Hematopoietic multipotent progenitor cell (in vitro differentiated cells): ENCODE measurements around the gene ADAR. TPM values are rescaled to one million over a fixed set of nuclear protein-coding genes. Genes with fewer than 3 reads are reported as not detected.

Source experiments
- DNase-seq, 3 donors: peaks; one replicate each; pipeline ENCODE4 v3.0.0-alpha.2; 2011 to 2015; ENCODE audit warnings: low read depth in 2 of 3, low spot score in 2 of 3
- total RNA-seq: library from RNA; depleted of rRNA; stranded (reverse); fragments of >200 nt; gene quantifications from one replicate; pipeline ENCODE4 v1.2.3, GENCODE V29; 2012

ADAR gene
- total RNA-seq, 1 donor, result 118 TPM

- DNase-seq, result peak; percentile 98 to 100 (median 99)
Measured at GRCh38 chr1:154558720-154559465, 49.1 kb downstream of the ADAR start.

DNA sequence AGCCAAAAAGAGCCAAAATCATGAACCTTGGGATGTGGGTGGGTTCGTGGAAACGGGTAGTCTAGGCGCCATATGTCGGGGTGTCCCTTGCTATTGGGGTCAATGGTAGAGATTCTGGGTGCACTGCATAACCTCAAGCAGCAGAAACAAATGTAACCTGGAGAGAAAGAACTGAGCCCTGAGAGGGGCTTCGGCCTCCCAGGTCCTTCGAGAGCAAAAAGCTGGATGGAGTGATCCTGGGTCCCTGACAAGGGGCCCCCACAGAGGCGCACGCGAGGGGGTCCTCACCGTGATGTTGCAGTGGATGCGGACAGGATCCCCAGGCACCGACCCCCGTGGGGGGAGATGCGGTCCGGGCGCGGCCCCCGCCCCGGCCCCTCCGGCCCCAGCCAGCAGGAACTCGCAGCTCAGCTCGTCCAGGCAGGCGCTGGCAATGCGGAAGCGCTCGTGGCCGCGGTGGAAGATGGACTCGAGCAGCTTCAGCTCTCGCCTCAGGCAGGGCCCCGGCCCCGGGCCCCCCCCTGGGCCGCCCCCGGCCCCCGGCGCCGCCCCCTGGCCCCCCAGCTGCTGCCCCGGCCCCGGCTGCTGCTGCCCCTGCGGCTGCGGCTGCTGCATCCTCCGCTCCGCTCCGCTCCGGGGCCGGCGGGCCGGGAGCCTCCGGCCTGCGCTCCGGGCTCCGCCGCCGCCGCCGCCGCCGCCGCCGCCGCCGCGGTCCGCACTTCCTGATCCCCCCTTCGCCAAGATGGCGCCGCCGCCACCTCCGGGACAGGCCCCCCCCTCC lies 49.9 kb downstream of the ADAR start, which contains the start of gene UBE2Q1:
Gene UBE2Q1 (minus strand): TSS at position 724 of the 781 bp plus-strand sequence. CDS start 109 bp downstream, at position 615.
- peak in 2 of 3 donors; percentile 52 to 53 for DNase-seq

GRCh38 chr1:154557248-154557938 lies 50.6 kb downstream of the ADAR start:
- no peak for DNase-seq

DNA sequence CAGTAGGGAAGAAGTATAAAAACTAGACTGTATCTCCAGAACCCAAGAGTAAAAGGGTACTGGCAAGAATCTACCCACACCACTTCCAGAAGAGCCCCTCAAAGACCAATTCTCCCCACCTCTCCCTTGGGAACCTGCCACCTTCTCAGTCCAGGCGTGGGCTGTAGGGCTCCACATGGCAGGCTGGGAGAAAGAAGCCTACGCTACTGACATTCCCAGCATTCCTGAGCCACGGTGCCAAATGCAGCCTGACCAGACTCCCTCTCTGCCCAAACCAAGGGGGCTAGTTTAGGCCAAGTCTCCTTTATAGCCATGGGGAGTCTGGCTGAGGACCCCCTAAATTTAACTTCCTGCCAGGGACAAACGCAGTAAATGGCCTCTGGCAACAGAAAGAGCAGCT lies 51.6 kb downstream of the ADAR start:
- DNase-seq, result no peak

- no peak for DNase-seq
Measured at GRCh38 chr1:154553056-154554030, 54.6 kb downstream of the ADAR start.

GRCh38 chr1:154552036-154552435 lies 56.0 kb downstream of the ADAR start:
- DNase-seq, result no peak

DNA sequence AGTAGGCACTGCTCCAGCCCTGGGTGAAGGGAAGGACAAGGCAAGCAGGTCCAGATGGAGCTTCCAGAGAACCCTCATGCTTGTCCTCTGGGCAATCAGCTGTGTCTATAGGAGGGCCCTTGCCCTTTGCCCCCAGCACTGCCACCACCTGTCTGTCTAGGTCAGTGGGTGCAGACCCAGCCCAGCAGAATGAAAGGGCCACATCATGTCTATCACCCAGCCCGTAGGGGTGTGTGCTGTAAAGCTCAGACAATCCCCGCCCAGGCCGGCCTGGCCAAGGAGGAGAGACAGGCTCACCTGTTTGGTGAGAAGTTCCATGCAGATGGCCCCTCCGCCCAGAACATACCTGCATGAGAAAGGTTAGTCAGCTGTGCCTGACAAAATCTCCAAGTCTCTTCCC lies 56.5 kb downstream of the ADAR start:
- no peak for DNase-seq

DNA sequence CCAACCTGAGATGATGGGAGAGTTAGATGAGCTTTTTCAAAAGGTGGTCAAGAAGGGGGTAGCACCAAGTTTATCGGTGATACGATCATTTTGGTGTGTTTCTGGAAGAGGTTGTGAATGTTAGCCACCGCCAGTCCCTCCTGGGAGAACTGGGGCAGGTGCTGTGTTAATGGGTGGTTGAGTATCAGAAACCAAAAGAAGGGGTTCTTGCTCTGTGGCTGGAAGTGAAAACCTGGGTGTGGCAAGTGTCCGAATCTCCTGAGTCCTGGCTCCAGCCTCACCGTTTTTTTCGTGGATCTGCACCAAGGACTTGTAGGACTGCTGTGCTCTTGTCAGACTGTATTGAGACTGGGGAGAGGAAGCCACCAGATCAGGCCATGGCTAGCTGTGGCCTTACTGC lies 57.3 kb downstream of the ADAR start:
- DNase-seq, result no peak

GRCh38 chr1:154550070-154550469 lies 57.9 kb downstream of the ADAR start:
- no peak for DNase-seq

- no peak for DNase-seq
Measured at GRCh38 chr1:154549202-154549770, 58.7 kb downstream of the ADAR start.

- no peak for DNase-seq
Measured at GRCh38 chr1:154548028-154548427, 60.0 kb downstream of the ADAR start.

- no peak for DNase-seq
Measured at GRCh38 chr1:154547105-154547732, 60.8 kb downstream of the ADAR start.

- DNase-seq, result peak in 2 of 3 donors; percentile 44 to 66
Measured at GRCh38 chr1:154546264-154547063, 61.5 kb downstream of the ADAR start.

- no peak for DNase-seq
Measured at GRCh38 chr1:154541231-154541630, 66.8 kb downstream of the ADAR start.

DNA sequence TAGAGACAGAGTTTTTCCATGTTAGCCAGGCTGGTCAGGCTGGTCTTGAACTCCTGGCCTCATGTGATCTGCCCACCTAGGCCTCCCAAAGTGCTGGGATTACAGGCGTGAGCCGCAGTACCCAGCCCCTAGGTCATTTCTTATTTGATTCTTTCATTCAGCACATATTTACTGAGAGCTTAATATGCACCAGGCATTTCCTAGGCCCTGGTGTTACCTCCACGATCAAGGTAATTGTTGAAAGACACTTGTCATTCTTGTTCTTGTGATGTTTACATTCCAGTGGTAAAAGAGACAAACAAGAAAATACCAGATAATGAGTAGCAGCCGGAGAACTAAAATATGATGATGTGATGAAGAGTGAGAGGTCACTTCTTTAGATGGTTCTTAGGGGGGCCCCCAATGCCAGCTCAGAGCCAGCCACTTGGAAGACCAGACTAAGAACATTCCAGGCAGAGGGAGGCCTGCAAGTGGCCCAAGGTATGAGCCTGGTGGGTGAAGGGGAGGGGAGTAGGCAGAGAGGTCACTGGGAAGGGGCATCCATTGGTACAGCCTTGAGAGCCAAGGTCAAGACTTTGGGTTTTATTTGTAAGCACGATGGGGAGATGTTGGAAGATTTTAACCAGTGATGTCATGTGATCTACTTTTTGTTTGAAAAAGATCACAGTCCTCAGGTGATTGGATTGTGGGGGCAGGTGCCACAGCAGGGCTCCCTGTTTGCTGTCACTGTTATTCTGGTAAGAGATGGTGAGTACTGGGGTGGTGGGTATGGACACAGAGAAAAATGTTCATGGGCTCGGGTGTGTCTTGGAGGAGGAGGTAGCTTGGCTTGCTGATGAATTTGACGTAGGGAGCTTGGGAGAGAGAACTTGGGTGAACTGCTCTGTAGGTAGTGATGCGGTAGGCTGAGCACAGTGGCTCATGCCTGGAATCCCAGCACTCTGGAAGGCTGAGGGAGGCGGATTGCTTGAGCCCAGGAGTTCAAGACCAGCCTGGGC lies 68.2 kb downstream of the ADAR start:
- DNase-seq, result no peak

DNA sequence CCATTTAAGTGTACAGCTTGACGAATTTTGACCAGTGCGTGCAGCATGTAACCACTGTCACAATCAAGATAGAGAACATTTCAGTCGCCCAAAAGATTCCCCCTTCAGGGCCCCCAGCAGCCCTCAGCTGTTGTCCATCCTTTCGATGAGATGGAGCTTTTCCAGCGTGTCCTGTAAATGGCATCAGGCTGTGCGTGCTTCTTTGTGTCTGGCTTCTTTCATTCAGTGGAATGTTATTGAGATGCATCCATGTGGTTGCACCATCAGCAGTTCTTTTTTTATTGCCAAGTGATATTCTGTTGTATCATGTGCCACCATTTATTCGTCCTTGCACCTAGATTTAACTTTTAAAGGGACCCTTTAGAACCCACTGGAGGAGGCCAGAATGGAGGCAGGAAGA lies 71.4 kb downstream of the ADAR start:
- no peak for DNase-seq
